NCI-H1436 treated with DMSO at 0.1 percent for 48 hours (cell line): ENCODE measurements around the gene TRPC4AP.

Experiments used
- DNase-seq: peaks from one replicate; lab custom pipeline; 2025; lab: John Stamatoyannopoulos, UW

Gene TRPC4AP

GRCh38 chr20:35013421-35014411, 78.9 kb downstream of the TRPC4AP start:
- no peak for DNase-seq

- no peak for DNase-seq
Observed at GRCh38 chr20:35012227-35013069, 80.2 kb downstream of the TRPC4AP start.

DNA sequence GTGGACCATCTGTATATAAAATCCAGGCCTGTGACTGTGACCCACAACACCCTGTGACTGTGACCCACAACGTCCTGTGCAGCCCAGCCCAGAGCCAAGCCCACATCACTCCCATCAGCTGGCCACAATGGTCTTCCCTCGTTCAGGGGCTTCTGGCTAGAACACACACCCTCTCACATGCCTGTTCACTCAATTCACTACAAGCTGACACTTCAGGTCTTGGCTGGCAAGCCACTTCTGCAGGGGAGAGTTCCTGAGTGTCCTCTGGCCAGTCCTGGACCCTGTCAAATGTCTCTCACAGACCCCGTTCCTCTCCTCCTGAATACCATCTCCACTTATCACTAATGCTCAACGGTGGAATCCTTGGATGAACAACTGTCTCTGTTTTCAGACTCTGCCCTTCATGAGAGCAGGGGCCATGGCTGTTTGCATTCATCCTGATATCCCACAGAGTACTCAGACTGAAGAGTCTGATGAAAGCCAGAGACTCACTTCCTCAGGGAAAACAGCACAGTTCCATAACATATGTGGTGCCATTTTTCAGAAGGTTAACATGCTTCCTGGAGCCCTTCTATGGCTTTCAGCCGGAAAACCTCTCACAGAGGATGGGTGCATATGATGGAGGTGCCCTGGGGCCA, 80.9 kb downstream of the TRPC4AP start:
- DNase-seq, result no peak

DNA sequence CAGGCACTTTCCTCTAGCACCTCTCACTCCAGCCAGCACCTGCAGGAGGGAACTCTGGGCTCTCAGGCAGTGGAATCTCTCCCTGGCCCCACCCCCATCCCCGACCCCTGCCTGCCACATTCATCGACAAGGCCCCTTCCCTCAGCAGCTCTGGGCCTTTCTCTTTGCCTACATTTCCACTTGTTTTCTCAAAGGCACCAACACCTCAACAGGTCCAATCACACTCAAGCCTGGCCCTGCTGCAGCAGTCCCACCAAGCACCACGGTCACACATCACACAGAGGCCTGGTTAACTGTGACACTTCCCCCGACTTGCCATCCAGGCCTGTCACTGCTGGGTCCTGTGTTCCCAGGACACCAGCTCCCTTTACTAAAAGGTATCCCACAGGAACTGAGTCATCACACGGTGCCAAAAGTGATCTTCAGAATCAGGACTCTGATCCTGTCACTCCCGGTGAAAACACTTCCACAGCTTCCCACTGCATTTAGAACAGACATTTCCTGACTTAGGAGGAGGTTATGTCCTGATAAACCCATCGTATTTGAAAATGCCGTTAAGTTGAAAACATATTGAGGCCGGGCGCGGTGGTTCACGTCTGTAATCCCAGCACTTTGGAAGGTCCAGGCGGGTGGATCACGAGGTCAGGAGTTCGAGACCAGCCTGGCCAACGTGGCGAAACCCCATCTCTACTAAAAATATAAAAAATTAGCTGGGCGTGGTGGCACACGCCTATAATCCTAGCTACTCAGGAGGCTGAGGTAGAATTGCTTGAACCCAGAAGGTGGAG, 82.0 kb downstream of the TRPC4AP start:
- DNase-seq, result no peak

DNA sequence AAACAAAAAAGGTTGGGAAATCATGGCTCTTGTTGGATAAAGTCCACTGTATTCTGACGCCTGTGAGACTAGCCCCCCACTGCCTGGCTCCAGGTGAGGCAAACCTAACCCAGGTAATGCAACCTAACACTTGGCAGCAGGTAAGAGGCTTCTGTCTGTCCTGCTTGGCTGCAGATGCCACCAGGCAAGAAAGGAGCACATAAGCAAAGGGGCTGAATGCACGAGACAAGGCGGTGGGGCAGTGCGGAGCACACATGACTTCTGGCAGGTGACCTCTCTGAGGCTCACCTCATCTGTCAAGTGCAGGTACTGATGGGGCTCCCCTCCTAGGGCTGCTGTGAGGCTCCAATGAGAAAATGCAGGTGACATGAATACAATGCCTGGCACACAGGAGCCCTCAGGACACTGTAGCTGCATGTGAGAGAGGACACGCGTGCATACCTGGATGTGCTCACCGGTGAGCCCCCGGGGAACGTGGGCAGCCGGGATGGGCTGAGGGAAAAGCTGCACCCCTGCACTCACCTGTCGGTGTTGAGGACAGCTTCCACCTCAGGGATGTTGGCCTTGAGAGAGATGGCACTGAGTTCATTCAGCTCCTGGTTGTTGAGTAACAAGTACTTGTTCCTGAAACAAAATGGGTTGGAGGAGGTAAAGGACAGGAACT, 82.8 kb downstream of the TRPC4AP start:
- DNase-seq, result no peak

- no peak for DNase-seq
Observed at GRCh38 chr20:35008411-35009342, 83.9 kb downstream of the TRPC4AP start.

- no peak for DNase-seq
Observed at GRCh38 chr20:35007891-35008290, 84.7 kb downstream of the TRPC4AP start.

- no peak for DNase-seq
Observed at GRCh38 chr20:35007413-35007812, 85.2 kb downstream of the TRPC4AP start.

- DNase-seq, result no peak
Observed at GRCh38 chr20:35006531-35006971, 86.1 kb downstream of the TRPC4AP start.

DNA sequence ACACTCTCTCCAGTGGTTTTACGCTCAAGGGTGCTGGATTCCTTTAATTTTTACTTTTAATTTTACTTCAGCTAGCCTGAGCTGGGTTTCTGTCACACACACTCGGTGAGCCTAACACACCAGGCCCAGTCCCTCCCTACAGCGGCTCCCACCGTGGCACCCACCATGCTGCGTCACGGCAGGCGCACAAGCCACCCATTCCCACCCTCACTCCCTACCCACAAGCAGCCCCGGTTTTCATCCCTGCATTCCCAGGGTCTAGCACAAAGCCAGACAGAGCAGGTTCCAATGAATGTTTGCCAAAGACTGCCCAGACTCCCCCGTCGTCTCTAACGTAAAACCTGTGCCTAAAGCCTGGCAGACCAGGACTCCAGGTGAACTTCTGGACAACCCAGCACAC, 86.6 kb downstream of the TRPC4AP start:
- DNase-seq, result no peak

GRCh38 chr20:35005463-35005961, 87.1 kb downstream of the TRPC4AP start:
- no peak for DNase-seq

DNA sequence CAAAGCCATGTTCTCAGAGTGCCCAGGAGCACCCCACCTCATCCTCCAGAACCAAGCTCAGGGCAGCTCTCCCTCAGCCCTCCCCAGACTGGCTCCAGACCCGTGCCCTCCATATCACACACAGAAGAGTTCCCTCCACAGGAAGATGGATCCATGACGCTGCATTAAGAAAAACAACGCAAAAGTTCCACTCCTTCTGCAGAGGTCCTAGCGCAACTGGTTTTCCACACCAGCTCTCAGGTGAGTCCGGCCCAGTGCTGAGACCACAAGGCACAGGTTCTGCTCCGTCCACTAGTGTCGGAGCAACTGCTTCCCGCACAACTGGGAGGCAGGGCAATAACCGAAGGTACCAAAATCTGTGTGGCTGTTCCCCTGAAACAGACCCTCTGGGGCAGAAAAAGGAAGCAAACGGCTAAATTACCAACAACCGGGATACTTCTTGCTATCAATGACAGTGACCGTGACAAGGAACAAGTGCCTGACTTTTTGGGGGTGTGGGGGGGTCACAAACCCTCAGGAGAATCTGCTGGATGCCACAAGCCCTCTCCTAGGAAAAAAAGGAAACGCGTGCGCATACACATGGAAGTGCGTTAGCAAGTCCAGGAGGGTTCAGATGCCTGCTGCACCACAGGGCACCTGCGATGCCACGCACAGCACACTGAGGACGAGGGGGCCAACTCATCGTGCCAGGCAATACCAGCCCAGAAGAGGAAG, 87.7 kb downstream of the TRPC4AP start:
- no peak for DNase-seq

- no peak for DNase-seq
Observed at GRCh38 chr20:35004051-35004725, 88.4 kb downstream of the TRPC4AP start.

DNA sequence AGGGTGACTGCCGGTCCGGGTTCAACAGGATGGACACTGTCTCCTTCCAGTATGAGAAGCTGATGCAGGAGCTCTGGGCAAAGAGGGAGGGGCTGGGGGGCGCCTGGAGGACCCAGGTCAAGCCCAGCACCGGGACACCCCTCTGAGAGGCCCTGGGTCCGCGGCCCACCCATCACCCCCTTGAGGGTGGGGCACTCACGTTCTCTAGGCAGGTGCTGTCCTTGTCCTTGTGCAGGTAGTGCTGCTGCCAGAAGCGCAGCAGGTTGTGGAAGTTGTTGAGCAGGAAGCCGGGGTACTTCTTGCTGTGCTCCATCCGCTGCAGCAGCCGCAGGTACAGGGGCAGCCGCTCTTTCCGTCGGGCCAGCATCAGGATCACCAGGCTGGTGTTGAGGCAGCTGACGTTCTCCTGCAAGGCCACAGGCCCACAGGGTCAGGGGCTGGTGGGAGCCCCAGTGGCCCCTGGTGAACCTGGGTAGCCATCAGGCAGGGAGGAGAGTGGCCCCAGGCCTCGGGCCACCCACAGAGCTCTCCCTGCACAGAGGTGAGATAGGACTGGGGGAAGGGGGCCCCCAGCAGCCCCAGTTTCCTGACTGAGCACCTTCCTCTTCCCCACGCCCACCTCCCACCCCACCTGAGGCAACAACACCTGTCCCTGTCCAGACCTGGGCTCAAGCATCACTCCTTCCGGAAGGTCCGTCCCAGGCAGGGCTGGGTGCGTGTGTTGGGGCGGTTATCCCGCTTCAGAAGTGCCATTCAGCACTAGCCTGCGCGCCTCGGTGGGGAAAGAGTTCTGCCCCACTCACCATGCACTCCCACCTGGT, 89.2 kb downstream of the TRPC4AP start:
- DNase-seq, result no peak

- DNase-seq, result no peak
Observed at GRCh38 chr20:35002426-35003210, 90.0 kb downstream of the TRPC4AP start.

DNA sequence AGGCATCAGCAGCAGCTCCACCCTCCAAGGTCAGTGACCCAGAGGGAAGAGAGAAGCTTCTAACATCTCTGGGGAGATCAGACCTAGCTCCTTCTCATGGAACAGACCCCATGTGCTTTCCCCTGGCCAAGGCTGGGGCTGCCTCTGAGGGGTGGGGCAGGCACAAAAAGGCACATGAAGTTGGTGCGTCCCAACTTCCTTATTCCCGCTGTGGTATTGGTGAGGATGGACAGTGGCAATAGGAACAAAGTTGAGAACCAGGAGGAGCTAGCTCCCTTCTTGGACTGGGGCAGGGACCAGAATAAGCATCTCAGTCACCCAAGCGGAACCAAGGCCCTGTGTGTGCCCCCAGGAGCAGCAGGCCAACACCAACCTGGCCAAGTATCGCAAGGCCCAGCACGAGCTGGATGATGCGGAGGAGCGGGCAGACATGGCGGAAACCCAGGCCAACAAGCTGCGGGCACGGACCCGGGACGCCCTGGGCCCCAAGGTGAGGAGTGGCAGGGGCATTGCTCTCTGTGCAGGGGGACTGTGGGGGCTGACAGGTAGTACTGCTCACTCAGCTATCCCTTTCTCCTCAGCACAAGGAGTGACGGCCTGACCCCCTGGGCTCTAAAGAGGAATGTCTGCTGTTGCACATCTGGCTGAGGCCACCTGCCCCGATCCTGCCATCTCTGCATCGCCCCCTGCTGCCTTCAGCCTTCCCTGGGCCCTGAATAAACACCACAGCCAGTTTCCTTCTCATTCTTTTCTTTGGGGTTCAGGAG, 90.8 kb downstream of the TRPC4AP start:
- DNase-seq, result no peak
